HEK293 (cell line): ENCODE results near the gene REX1BD.

Experiments used
- CTCF ChIA-PET: fragments of 350-600 bp; formaldehyde crosslinking; extraction: SDS; loops from one replicate; lab custom pipeline; 2021; ENCODE audit warnings: antibody characterized with exemption; lab: Yijun Ruan, JAX
- POLR2A ChIA-PET: fragments of 300-600 bp; formaldehyde crosslinking; extraction: SDS; loops from one replicate; lab custom pipeline; 2020; ENCODE audit warnings: antibody characterized with exemption, inconsistent platforms; lab: Yijun Ruan, JAX
- H3K27ac ChIP-seq: fragments of 200-500 bp; sonication (Bioruptor generic); 2 replicates; pipeline ENCODE4 v1.5.1; 2014; ENCODE audit warnings: low read depth, low read length, control low read depth, inconsistent platforms; ENCODE audit errors: extremely low read depth
- H3K36me3 ChIP-seq, 2 experiments: fragments of 200-500 bp in 1 of 2; sonication (Bioruptor generic) in 1 of 2; 1 replicate in 1 of 2; 2 replicates in 1 of 2; pipeline ENCODE4 v1.5.1; 2014 to 2017; ENCODE audit warnings: inconsistent platforms in 2 of 2, low read length in 2 of 2; ENCODE audit not compliant: control insufficient read depth in 2 of 2, insufficient read depth in 1 of 2
- H3K4me1 ChIP-seq: fragments of 200-500 bp; sonication (Bioruptor generic); 2 replicates; pipeline ENCODE4 v1.5.1; 2014; ENCODE audit warnings: mild to moderate bottlenecking, low read length, inconsistent platforms; ENCODE audit not compliant: control insufficient read depth, insufficient read depth
- H3K4me3 ChIP-seq: 2 replicates; pipeline ENCODE4 v1.5.1; 2011; ENCODE audit warnings: low read depth, mild to moderate bottlenecking, control low read depth, low read length, moderate library complexity
- H3K9me3 ChIP-seq: fragments of 200-500 bp; sonication (Bioruptor generic); 2 replicates; pipeline ENCODE4 v1.5.1; 2014; ENCODE audit warnings: low read depth, low read length, inconsistent platforms; ENCODE audit not compliant: control insufficient read depth, insufficient read depth
- BCL6B ChIP-seq: fragments of 450-650 bp; formaldehyde crosslinking; IDR thresholded peaks from 2 replicates; pipeline ENCODE4 v1.5.1; 2017; ENCODE audit warnings: missing biosample characterization, missing genetic modification characterization
- FEZF1 ChIP-seq: fragments of 450-650 bp; formaldehyde crosslinking; IDR thresholded peaks from 2 replicates; pipeline ENCODE4 v1.5.1; 2016; ENCODE audit warnings: missing biosample characterization, missing genetic modification characterization
- HOXA7 ChIP-seq: sonication (generic); formaldehyde crosslinking; IDR thresholded peaks from 2 replicates; pipeline ENCODE4 v1.8.1; 2022; ENCODE audit warnings: missing genetic modification reagents, borderline replicate concordance
- INSM2 ChIP-seq: fragments of 450-650 bp; formaldehyde crosslinking; IDR thresholded peaks from 2 replicates; pipeline ENCODE4 v1.5.1; 2016; ENCODE audit warnings: missing biosample characterization, missing genetic modification characterization
- KLF10 ChIP-seq: fragments of 450-650 bp; IDR thresholded peaks from 2 replicates; pipeline ENCODE4 v1.5.1; 2018; ENCODE audit warnings: missing biosample characterization, mild to moderate bottlenecking, missing genetic modification characterization
- PRDM2 ChIP-seq: fragments of 450-650 bp; formaldehyde crosslinking; IDR thresholded peaks from 2 replicates; pipeline ENCODE4 v1.5.1; 2016; ENCODE audit warnings: missing biosample characterization, missing genetic modification characterization, borderline replicate concordance
- SETDB1 ChIP-seq: IDR thresholded peaks from one replicate; pipeline ENCODE4 v1.6.1; 2017; ENCODE audit warnings: mild to moderate bottlenecking, low read length, moderate library complexity, mixed read lengths; ENCODE audit not compliant: insufficient read length
- ZBTB21 ChIP-seq: fragments of 450-650 bp; formaldehyde crosslinking; IDR thresholded peaks from 2 replicates; pipeline ENCODE4 v1.5.1; 2017; ENCODE audit warnings: missing biosample characterization, missing genetic modification characterization
- ZBTB49 ChIP-seq: fragments of 450-650 bp; formaldehyde crosslinking; IDR thresholded peaks from 2 replicates; pipeline ENCODE4 v1.5.1; 2016; ENCODE audit warnings: missing biosample characterization, missing genetic modification characterization, low read depth
- ZFP41 ChIP-seq: fragments of 450-650 bp; formaldehyde crosslinking; IDR thresholded peaks from 2 replicates; pipeline ENCODE4 v1.5.1; 2016; ENCODE audit warnings: missing biosample characterization, missing genetic modification characterization, borderline replicate concordance
- ZNF184 ChIP-seq: fragments of 450-650 bp; IDR thresholded peaks from 2 replicates; pipeline ENCODE4 v1.5.1; 2018; ENCODE audit warnings: missing biosample characterization, mild to moderate bottlenecking, missing genetic modification characterization
- ZNF221 ChIP-seq: fragments of 450-650 bp; formaldehyde crosslinking; IDR thresholded peaks from 2 replicates; pipeline ENCODE4 v1.5.1; 2017; ENCODE audit warnings: missing biosample characterization, missing genetic modification characterization, borderline replicate concordance
- ZNF366 ChIP-seq: fragments of 450-650 bp; formaldehyde crosslinking; conservative IDR thresholded peaks from 2 replicates; pipeline ENCODE4 v1.5.1; 2016; ENCODE audit warnings: missing biosample characterization, missing genetic modification characterization
- ZNF394 ChIP-seq: fragments of 450-650 bp; formaldehyde crosslinking; IDR thresholded peaks from 2 replicates; pipeline ENCODE4 v1.5.1; 2016; ENCODE audit warnings: missing biosample characterization, missing genetic modification characterization, mild to moderate bottlenecking, moderate library complexity, borderline replicate concordance
- ZNF449 ChIP-seq: fragments of 450-650 bp; formaldehyde crosslinking; IDR thresholded peaks from 2 replicates; pipeline ENCODE4 v1.5.1; 2017; ENCODE audit warnings: missing biosample characterization, mild to moderate bottlenecking, missing genetic modification characterization, moderate library complexity
- ZNF530 ChIP-seq: fragments of 450-650 bp; formaldehyde crosslinking; IDR thresholded peaks from 2 replicates; pipeline ENCODE4 v1.5.1; 2016; ENCODE audit warnings: low read depth, missing biosample characterization, missing genetic modification characterization
- ZNF549 ChIP-seq: fragments of 450-650 bp; IDR thresholded peaks from 2 replicates; pipeline ENCODE4 v1.5.1; 2018; ENCODE audit warnings: missing biosample characterization, missing genetic modification characterization, mild to moderate bottlenecking, inconsistent platforms, moderate library complexity
- ZNF624 ChIP-seq: fragments of 450-650 bp; formaldehyde crosslinking; IDR thresholded peaks from 2 replicates; pipeline ENCODE4 v1.5.1; 2017; ENCODE audit warnings: missing biosample characterization, missing genetic modification characterization
- ZNF658 ChIP-seq: fragments of 450-650 bp; formaldehyde crosslinking; IDR thresholded peaks from 2 replicates; pipeline ENCODE4; 2016; ENCODE audit warnings: missing biosample characterization, missing genetic modification characterization
- ZNF704 ChIP-seq: fragments of 450-650 bp; formaldehyde crosslinking; IDR thresholded peaks from 2 replicates; pipeline ENCODE4 v1.5.1; 2016; ENCODE audit warnings: missing biosample characterization, missing genetic modification characterization
- ZNF76 ChIP-seq: fragments of 450-650 bp; formaldehyde crosslinking; IDR thresholded peaks from 2 replicates; pipeline ENCODE4; 2016; ENCODE audit warnings: low read depth, missing biosample characterization, missing genetic modification characterization, borderline replicate concordance

The REX1BD gene

GRCh38 chr19:18542941-18543813 is 45.4 kb upstream of the REX1BD start, which contains the start of gene FKBP8 (continued):
- TF ChIP-seq BCL6B (tag by site-specific recombination) (no peak), ZNF530 (no peak), ZNF704 (tag by site-specific recombination) (no peak), ZNF624 (tag by site-specific recombination) (no peak), ZNF658 (tag by site-specific recombination) (no peak), ZNF366 (no peak), ZNF76 (tag by site-specific recombination) (peak; percentile 79), SETDB1 (no peak), ZNF184 (no peak), ZBTB21 (tag by site-specific recombination) (no peak), PRDM2 (no peak), HOXA7 (no peak), ZNF221 (no peak), KLF10 (tag by site-specific recombination) (no peak)

- peak overlapping the region; percentile 78 for H3K4me3 ChIP-seq
- H3K27ac ChIP-seq = no peak overlapping the region
- CTCF ChIA-PET = interaction anchor here (0.6 to 1.5 kb wide), 4 partner anchors 9 to 731 kb away, joined by 3 to 4 read pairs (median 4); partner anchors contain the start of genes COPE and DDX49
- no peaks in the 10 kb centered on the region for H3K4me1 ChIP-seq
- H3K36me3 ChIP-seq = peaks cover 9 to 29% of the 10 kb centered on the region in 2 experiments
- POLR2A ChIA-PET = interaction anchor here (0.6 to 1.6 kb wide), 6 partner anchors 10 to 1997 kb away, joined by 3 to 6 read pairs (median 3); partner anchors contain the start of genes KXD1, REX1BD and UBA52
- H3K9me3 ChIP-seq = no peaks in the 10 kb centered on the region
- TF ChIP-seq ZNF449 (tag by site-specific recombination) (no peak), ZNF549 (tag by site-specific recombination) (no peak), INSM2 (tag by site-specific recombination) (no peak), ZBTB49 (no peak), FEZF1 (no peak), ZNF394 (tag by site-specific recombination) (no peak), ZFP41 (tag by site-specific recombination) (no peak)
Observed at GRCh38 chr19:18543814-18544475, 44.7 kb upstream of the REX1BD start.
